RWPE1 (cell line): ENCODE results near the gene TACR2.
A peak's percentile ranks its signal among the peaks of the same experiment; 100 is the strongest.

Experiments used
- CTCF ChIA-PET: fragments of 350-600 bp; sonication (Branson Sonifier 250); formaldehyde crosslinking; extraction: SDS; loops from one replicate; lab custom pipeline; 2021; lab: Yijun Ruan, JAX
- POLR2A ChIA-PET: fragments of 400-600 bp; formaldehyde crosslinking; extraction: SDS; loops from one replicate; lab custom pipeline; 2020; ENCODE audit warnings: antibody characterized with exemption; ENCODE audit not compliant: low non-redundant PET; lab: Yijun Ruan, JAX
- DNase-seq: peaks from one replicate; pipeline ENCODE4 v3.0.0; 2012; ENCODE audit warnings: low spot score
- H3K27ac ChIP-seq: fragments of 450-650 bp; 2 replicates; pipeline ENCODE4 v1.5.1; 2017
- CTCF ChIP-seq: fragments of 450-650 bp; conservative IDR thresholded peaks from 2 replicates; pipeline ENCODE4 v1.5.1; 2017; ENCODE audit warnings: low read depth, mild to moderate bottlenecking

TACR2 gene

GRCh38 chr10:69407621-69408301, 9.0 kb downstream of the TACR2 start:
- peak overlapping the region; percentile 78 for H3K27ac ChIP-seq
- no peak for DNase-seq
- ChIA-PET POLR2A (interaction anchor here (0.6 kb wide), 1 partner anchor 31 kb away, joined by 3 read pairs; no protein-coding TSS in a partner anchor), CTCF (interaction anchor here (0.5 to 2.1 kb wide), 40 partner anchors 8 to 1181 kb away, joined by 3 to 26 read pairs (median 3); no protein-coding TSS in a partner anchor)
- TF ChIP-seq CTCF: no peak

GRCh38 chr10:69406816-69407580, 9.7 kb downstream of the TACR2 start:
- POLR2A ChIA-PET: no interaction called here
- TF ChIP-seq CTCF: no peak
- CTCF ChIA-PET: interaction anchor here (0.6 to 2.1 kb wide), 10 partner anchors 8 to 237 kb away, joined by 3 to 26 read pairs (median 3); no protein-coding TSS in a partner anchor
- peak overlapping the region; percentile 78 for H3K27ac ChIP-seq
- DNase-seq: no peak

GRCh38 chr10:69406302-69406811, 10.4 kb downstream of the TACR2 start:
- ChIA-PET CTCF (interaction anchor here (0.5 to 2.1 kb wide), 6 partner anchors 7 to 238 kb away, joined by 3 to 26 read pairs (median 4); no protein-coding TSS in a partner anchor), POLR2A (interaction anchor here (0.6 kb wide), 1 partner anchor 279 kb away, joined by 3 read pairs; no protein-coding TSS in a partner anchor)
- peak overlapping the region; percentile 78 for H3K27ac ChIP-seq
- no peak for TF ChIP-seq CTCF
- DNase-seq: no peak

GRCh38 chr10:69405221-69405620, 11.5 kb downstream of the TACR2 start:
- POLR2A ChIA-PET: no interaction called here

GRCh38 chr10:69404786-69405185, 11.9 kb downstream of the TACR2 start:
- ChIA-PET POLR2A (no interaction called here), CTCF (interaction anchor here (0.6 to 1.7 kb wide), 2 partner anchors 12 to 495 kb away, joined by 5 read pairs; no protein-coding TSS in a partner anchor)
- TF ChIP-seq CTCF: no peak
- H3K27ac ChIP-seq: peak overlapping the region; percentile 78
- no peak for DNase-seq

More at GRCh38 chr10:69405221-69405620, 11.5 kb downstream of the TACR2 start:
- no peak for DNase-seq
- CTCF ChIA-PET: interaction anchor here (0.6 kb wide), 1 partner anchor 495 kb away, joined by 5 read pairs; no protein-coding TSS in a partner anchor
- no peak for TF ChIP-seq CTCF
- H3K27ac ChIP-seq: peak overlapping the region; percentile 78

- no peak for TF ChIP-seq CTCF
- ChIA-PET CTCF (interaction anchor here (0.5 to 1.7 kb wide), 3 partner anchors 11 to 793 kb away, joined by 3 to 7 read pairs (median 5); no protein-coding TSS in a partner anchor), POLR2A (interaction anchor here (0.6 kb wide), 1 partner anchor 172 kb away, joined by 3 read pairs; no protein-coding TSS in a partner anchor)
- DNase-seq: no peak
- no peak overlapping the region for H3K27ac ChIP-seq
Measured at GRCh38 chr10:69403519-69403918, 13.2 kb downstream of the TACR2 start.
